ENCODE results near the gene ZNF521.

Gene ZNF521

DNA sequence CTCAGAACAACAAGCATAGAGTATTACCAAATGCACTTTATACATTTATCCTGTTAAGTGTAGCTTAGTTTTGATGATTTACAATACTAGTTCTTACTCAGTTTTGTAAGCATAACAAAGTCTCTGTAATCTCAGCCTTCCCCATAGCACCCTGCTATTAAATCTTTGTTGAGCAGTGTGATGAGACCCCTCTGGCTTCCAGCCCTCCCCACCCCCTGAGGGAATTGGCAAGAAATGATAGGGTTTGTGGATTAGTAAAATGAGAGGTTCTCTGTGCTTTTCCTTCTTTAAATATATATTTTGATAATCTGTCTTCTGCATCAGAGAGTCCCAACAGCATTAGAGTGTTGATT is 37.2 kb downstream of the ZNF521 start:
- peak overlapping the region; percentile 34 to 46 (median 37) for H3K27ac Mint-ChIP-seq
- no peak overlapping the region for H3K4me3 Mint-ChIP-seq
- peaks cover 77% of the 10 kb centered on the region for H3K36me3 Mint-ChIP-seq (ENCODE audit: low read depth)
- H3K9me3 Mint-ChIP-seq = no peaks in the 10 kb centered on the region
- no peak for TF ChIP-seq CTCF (IDR thresholded peaks at IDR 0.05; ENCODE audit: unreplicated experiment in 3 of 3)
- no peaks in the 10 kb centered on the region for H3K27me3 Mint-ChIP-seq (ENCODE audit: low read depth)
- peaks cover 44% of the 10 kb centered on the region for H3K4me1 Mint-ChIP-seq

- H3K27ac Mint-ChIP-seq = peak overlapping the region; percentile 34 to 46 (median 37)
- TF ChIP-seq CTCF (IDR thresholded peaks at IDR 0.05; ENCODE audit: unreplicated experiment in 3 of 3) = no peak
- H3K9me3 Mint-ChIP-seq = no peaks in the 10 kb centered on the region
- no peaks in the 10 kb centered on the region for H3K27me3 Mint-ChIP-seq (ENCODE audit: low read depth)
- H3K4me3 Mint-ChIP-seq = no peak overlapping the region
- H3K36me3 Mint-ChIP-seq (ENCODE audit: low read depth) = peaks cover 72% of the 10 kb centered on the region
- H3K4me1 Mint-ChIP-seq = peaks cover 45% of the 10 kb centered on the region
These were observed 37.7 kb downstream of the ZNF521 start for GRCh38 chr18:25314151-25314837.

- no peak overlapping the region for H3K4me3 Mint-ChIP-seq
- TF ChIP-seq CTCF (IDR thresholded peaks at IDR 0.05; ENCODE audit: unreplicated experiment in 3 of 3) = no peak
- peaks cover 45% of the 10 kb centered on the region for H3K4me1 Mint-ChIP-seq
- H3K27ac Mint-ChIP-seq = peak overlapping the region in 1 of 3 experiments; percentile 36
- peaks cover 70% of the 10 kb centered on the region for H3K36me3 Mint-ChIP-seq (ENCODE audit: low read depth)
- H3K27me3 Mint-ChIP-seq (ENCODE audit: low read depth) = no peaks in the 10 kb centered on the region
- no peaks in the 10 kb centered on the region for H3K9me3 Mint-ChIP-seq
These were observed 38.7 kb downstream of the ZNF521 start for GRCh38 chr18:25313268-25313667.

GRCh38 chr18:25310045-25310444 is 41.9 kb downstream of the ZNF521 start:
- H3K27me3 Mint-ChIP-seq (ENCODE audit: low read depth) = no peaks in the 10 kb centered on the region
- H3K27ac Mint-ChIP-seq = no peak overlapping the region
- TF ChIP-seq CTCF (IDR thresholded peaks at IDR 0.05; ENCODE audit: unreplicated experiment in 3 of 3) = peak in 2 of 3 experiments; percentile 19 to 29
- peaks cover 42% of the 10 kb centered on the region for H3K36me3 Mint-ChIP-seq (ENCODE audit: low read depth)
- peaks cover 27% of the 10 kb centered on the region for H3K4me1 Mint-ChIP-seq
- H3K9me3 Mint-ChIP-seq = no peaks in the 10 kb centered on the region
- no peak overlapping the region for H3K4me3 Mint-ChIP-seq

GRCh38 chr18:25308381-25308780 is 43.6 kb downstream of the ZNF521 start:
- H3K4me1 Mint-ChIP-seq = peaks cover 11% of the 10 kb centered on the region
- no peak overlapping the region for H3K4me3 Mint-ChIP-seq
- H3K27me3 Mint-ChIP-seq (ENCODE audit: low read depth) = no peaks in the 10 kb centered on the region
- no peak overlapping the region for H3K27ac Mint-ChIP-seq
- TF ChIP-seq CTCF (IDR thresholded peaks at IDR 0.05; ENCODE audit: unreplicated experiment in 3 of 3) = no peak
- peaks cover 45% of the 10 kb centered on the region for H3K36me3 Mint-ChIP-seq (ENCODE audit: low read depth)
- H3K9me3 Mint-ChIP-seq = no peaks in the 10 kb centered on the region

DNA sequence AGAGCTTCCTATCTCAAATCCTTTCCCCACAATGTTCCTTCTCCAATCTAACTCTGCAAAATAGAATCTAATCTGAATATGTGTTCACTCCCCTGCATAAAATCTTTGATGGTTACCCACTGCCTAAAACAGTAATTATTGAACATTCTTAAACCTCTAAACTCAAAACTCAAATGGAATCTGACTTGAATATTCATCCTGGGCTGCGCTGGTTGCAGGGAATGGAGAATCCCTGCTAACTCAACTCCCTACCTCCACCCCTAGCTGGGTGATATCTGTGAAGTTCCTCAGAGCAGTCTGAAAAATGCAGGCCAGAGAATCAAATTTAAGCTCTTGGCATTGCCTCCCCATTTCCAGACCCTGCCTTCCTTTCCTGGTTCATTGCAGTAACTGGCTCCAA is 44.8 kb downstream of the ZNF521 start:
- Mint-ChIP-seq H3K9me3 (no peaks in the 10 kb centered on the region), H3K4me3 (no peak overlapping the region), H3K36me3 (ENCODE audit: low read depth) (peaks cover 42% of the 10 kb centered on the region), H3K27ac (no peak overlapping the region), H3K4me1 (peaks cover 4% of the 10 kb centered on the region), H3K27me3 (ENCODE audit: low read depth) (no peaks in the 10 kb centered on the region)
- TF ChIP-seq CTCF (IDR thresholded peaks at IDR 0.05; ENCODE audit: unreplicated experiment in 3 of 3) = no peak

All from nephron (organoid).